GM18499 (cell line): ENCODE measurements around the gene NEK6.

ENCODE experiments used
- ATAC-seq: cut with Tn5 transposase; IDR thresholded peaks from one replicate; pipeline ENCODE4 v1.9.1; 2021; ENCODE audit warnings: moderate number of reproducible peaks; ENCODE audit not compliant: insufficient read depth, unreplicated experiment

Gene NEK6

GRCh38 chr9:124312290-124313265 lies 54.8 kb downstream of the NEK6 start:
- ATAC-seq = no peak

GRCh38 chr9:124313940-124314339 lies 56.2 kb downstream of the NEK6 start:
- no peak for ATAC-seq

- no peak for ATAC-seq
Measured at GRCh38 chr9:124315882-124316281, 58.1 kb downstream of the NEK6 start.

- no peak for ATAC-seq
Measured at GRCh38 chr9:124320062-124320973, 62.6 kb downstream of the NEK6 start.

- no peak for ATAC-seq
Measured at GRCh38 chr9:124321416-124321815, 63.7 kb downstream of the NEK6 start.

- ATAC-seq = no peak
Measured at GRCh38 chr9:124321935-124322334, 64.2 kb downstream of the NEK6 start.

GRCh38 chr9:124322618-124323432 lies 65.1 kb downstream of the NEK6 start:
- ATAC-seq = no peak

- no peak for ATAC-seq
Measured at GRCh38 chr9:124323904-124324303, 66.2 kb downstream of the NEK6 start.

GRCh38 chr9:124325816-124326215 lies 68.1 kb downstream of the NEK6 start:
- ATAC-seq = no peak

GRCh38 chr9:124326378-124326777 lies 68.6 kb downstream of the NEK6 start:
- no peak for ATAC-seq

GRCh38 chr9:124327491-124327890 lies 69.7 kb downstream of the NEK6 start:
- ATAC-seq = no peak

GRCh38 chr9:124328285-124328684 lies 70.5 kb downstream of the NEK6 start:
- no peak for ATAC-seq

- no peak for ATAC-seq
Measured at GRCh38 chr9:124329206-124329792, 71.5 kb downstream of the NEK6 start.

GRCh38 chr9:124330011-124330697 lies 72.4 kb downstream of the NEK6 start:
- no peak for ATAC-seq

GRCh38 chr9:124331580-124331979 lies 73.8 kb downstream of the NEK6 start:
- no peak for ATAC-seq

- ATAC-seq = no peak
Measured at GRCh38 chr9:124332361-124333202, 74.8 kb downstream of the NEK6 start.

GRCh38 chr9:124333203-124333579 lies 75.4 kb downstream of the NEK6 start:
- ATAC-seq = no peak

GRCh38 chr9:124334568-124335319 lies 77.0 kb downstream of the NEK6 start:
- ATAC-seq = no peak
